Activated CD4-positive, alpha-beta memory T cell treated with anti-CD3 and anti-CD28 coated beads, Interleukin-2, amount 10 ng/mL, durations not matched to agents 7 days and 5 days (primary cell): ENCODE measurements around the gene BTBD9. TPM values are rescaled to one million over a fixed set of nuclear protein-coding genes. Genes with fewer than 3 reads are reported as not detected.

ENCODE experiments used
- CTCF ChIA-PET: fragments of 350-600 bp; sonication (Branson Sonifier 250); formaldehyde crosslinking; loops from one replicate; lab custom pipeline; 2021; ENCODE audit warnings: antibody characterized with exemption, inconsistent platforms; lab: Charles Lee
- POLR2A ChIA-PET: fragments of 350-600 bp; sonication (Branson Sonifier 250); formaldehyde crosslinking; loops from one replicate; lab custom pipeline; 2021; ENCODE audit warnings: antibody characterized with exemption; lab: Charles Lee
- DNase-seq: peaks from one replicate; pipeline ENCODE4 v3.0.0-alpha.2; 2020
- H3K27ac Mint-ChIP-seq: one replicate; pipeline ENCODE4 v1.8.0; 2021; ENCODE audit warnings: mild to moderate bottlenecking, mixed read lengths
- H3K27me3 Mint-ChIP-seq: one replicate; pipeline ENCODE4 v1.8.0; 2021; ENCODE audit warnings: mixed read lengths
- H3K36me3 Mint-ChIP-seq: one replicate; pipeline ENCODE4 v1.8.0; 2021; ENCODE audit warnings: low read depth, mixed read lengths
- H3K4me1 Mint-ChIP-seq: one replicate; pipeline ENCODE4 v1.8.0; 2021; ENCODE audit warnings: mixed read lengths
- H3K4me3 Mint-ChIP-seq: one replicate; pipeline ENCODE4 v1.8.0; 2021; ENCODE audit warnings: mild to moderate bottlenecking, mixed read lengths
- H3K9me3 Mint-ChIP-seq: one replicate; pipeline ENCODE4 v1.8.0; 2021; ENCODE audit warnings: mixed read lengths
- total RNA-seq, 2 experiments: library from RNA; stranded (reverse); gene quantifications; one replicate each; pipeline ENCODE4 v1.2.3, GENCODE V29; 2021

The BTBD9 gene
- total RNA-seq, 2 experiments from 2014 or later: 14.7 to 16.1 TPM

GRCh38 chr6:38159596-38159995 lies 480.1 kb downstream of the BTBD9 start:
- no peak for DNase-seq
- Mint-ChIP-seq H3K4me1 (no peaks in the 10 kb centered on the region), H3K27me3 (no peaks in the 10 kb centered on the region)

GRCh38 chr6:38158762-38159350 lies 480.9 kb downstream of the BTBD9 start:
- ChIA-PET CTCF (no interaction called here), POLR2A (no interaction called here)
- Mint-ChIP-seq H3K36me3 (no peaks in the 10 kb centered on the region), H3K9me3 (no peaks in the 10 kb centered on the region), H3K4me3 (no peak overlapping the region), H3K27ac (no peak overlapping the region), H3K4me1 (no peaks in the 10 kb centered on the region), H3K27me3 (no peaks in the 10 kb centered on the region)
- DNase-seq: no peak

More at GRCh38 chr6:38159596-38159995, 480.1 kb downstream of the BTBD9 start:
- CTCF ChIA-PET: no interaction called here
- Mint-ChIP-seq H3K4me3 (no peak overlapping the region), H3K9me3 (no peaks in the 10 kb centered on the region), H3K27ac (no peak overlapping the region), H3K36me3 (no peaks in the 10 kb centered on the region)
- POLR2A ChIA-PET: no interaction called here

- Mint-ChIP-seq H3K27ac (no peak overlapping the region), H3K36me3 (no peaks in the 10 kb centered on the region), H3K4me3 (no peak overlapping the region), H3K27me3 (no peaks in the 10 kb centered on the region), H3K9me3 (no peaks in the 10 kb centered on the region), H3K4me1 (no peaks in the 10 kb centered on the region)
- CTCF ChIA-PET: no interaction called here
- no peak for DNase-seq
- POLR2A ChIA-PET: no interaction called here
Measured at GRCh38 chr6:38157905-38158304, 481.8 kb downstream of the BTBD9 start.

GRCh38 chr6:38156818-38157565 lies 482.7 kb downstream of the BTBD9 start:
- Mint-ChIP-seq H3K27me3 (no peaks in the 10 kb centered on the region), H3K4me3 (no peak overlapping the region), H3K4me1 (no peaks in the 10 kb centered on the region), H3K27ac (no peak overlapping the region), H3K9me3 (no peaks in the 10 kb centered on the region), H3K36me3 (no peaks in the 10 kb centered on the region)
- DNase-seq: no peak
- POLR2A ChIA-PET: no interaction called here
- CTCF ChIA-PET: no interaction called here

- Mint-ChIP-seq H3K4me1 (no peaks in the 10 kb centered on the region), H3K9me3 (no peaks in the 10 kb centered on the region), H3K27me3 (no peaks in the 10 kb centered on the region), H3K36me3 (no peaks in the 10 kb centered on the region), H3K27ac (no peak overlapping the region), H3K4me3 (no peak overlapping the region)
- DNase-seq: no peak
- ChIA-PET POLR2A (no interaction called here), CTCF (no interaction called here)
Measured at GRCh38 chr6:38155621-38156204, 484.0 kb downstream of the BTBD9 start.

- H3K27ac Mint-ChIP-seq: no peak overlapping the region
Measured at GRCh38 chr6:38155144-38155543, 484.6 kb downstream of the BTBD9 start.

GRCh38 chr6:38154731-38155130 lies 485.0 kb downstream of the BTBD9 start:
- H3K27me3 Mint-ChIP-seq: no peaks in the 10 kb centered on the region
- H3K36me3 Mint-ChIP-seq: no peaks in the 10 kb centered on the region
- POLR2A ChIA-PET: no interaction called here
- no peak for DNase-seq
- no peaks in the 10 kb centered on the region for H3K9me3 Mint-ChIP-seq
- no peaks in the 10 kb centered on the region for H3K4me1 Mint-ChIP-seq
- no peak overlapping the region for H3K4me3 Mint-ChIP-seq
- CTCF ChIA-PET: no interaction called here
- no peak overlapping the region for H3K27ac Mint-ChIP-seq

More at GRCh38 chr6:38155144-38155543, 484.6 kb downstream of the BTBD9 start:
- H3K9me3 Mint-ChIP-seq: no peaks in the 10 kb centered on the region
- H3K4me1 Mint-ChIP-seq: no peaks in the 10 kb centered on the region
- H3K27me3 Mint-ChIP-seq: no peaks in the 10 kb centered on the region
- CTCF ChIA-PET: no interaction called here
- H3K36me3 Mint-ChIP-seq: no peaks in the 10 kb centered on the region
- POLR2A ChIA-PET: no interaction called here
- H3K4me3 Mint-ChIP-seq: no peak overlapping the region
- DNase-seq: no peak

GRCh38 chr6:38153798-38154345 lies 485.9 kb downstream of the BTBD9 start:
- no peak overlapping the region for H3K27ac Mint-ChIP-seq
- no peaks in the 10 kb centered on the region for H3K4me1 Mint-ChIP-seq
- no peak for DNase-seq
- ChIA-PET CTCF (no interaction called here), POLR2A (no interaction called here)
- no peaks in the 10 kb centered on the region for H3K36me3 Mint-ChIP-seq
- H3K27me3 Mint-ChIP-seq: no peaks in the 10 kb centered on the region
- no peaks in the 10 kb centered on the region for H3K9me3 Mint-ChIP-seq
- no peak overlapping the region for H3K4me3 Mint-ChIP-seq

GRCh38 chr6:38153076-38153797 lies 486.5 kb downstream of the BTBD9 start:
- ChIA-PET CTCF (no interaction called here), POLR2A (no interaction called here)
- no peak overlapping the region for H3K4me3 Mint-ChIP-seq
- H3K27me3 Mint-ChIP-seq: no peaks in the 10 kb centered on the region
- H3K4me1 Mint-ChIP-seq: no peaks in the 10 kb centered on the region
- H3K36me3 Mint-ChIP-seq: no peaks in the 10 kb centered on the region
- H3K9me3 Mint-ChIP-seq: no peaks in the 10 kb centered on the region
- H3K27ac Mint-ChIP-seq: no peak overlapping the region
- DNase-seq: no peak

GRCh38 chr6:38152620-38153019 lies 487.1 kb downstream of the BTBD9 start:
- no peaks in the 10 kb centered on the region for H3K36me3 Mint-ChIP-seq
- H3K4me3 Mint-ChIP-seq: no peak overlapping the region
- DNase-seq: no peak
- H3K27ac Mint-ChIP-seq: no peak overlapping the region
- ChIA-PET CTCF (no interaction called here), POLR2A (no interaction called here)
- no peaks in the 10 kb centered on the region for H3K9me3 Mint-ChIP-seq
- H3K4me1 Mint-ChIP-seq: no peaks in the 10 kb centered on the region
- no peaks in the 10 kb centered on the region for H3K27me3 Mint-ChIP-seq

- H3K27ac Mint-ChIP-seq: no peak overlapping the region
- no peaks in the 10 kb centered on the region for H3K27me3 Mint-ChIP-seq
- H3K36me3 Mint-ChIP-seq: no peaks in the 10 kb centered on the region
- H3K4me1 Mint-ChIP-seq: no peaks in the 10 kb centered on the region
- ChIA-PET CTCF (no interaction called here), POLR2A (no interaction called here)
- no peaks in the 10 kb centered on the region for H3K9me3 Mint-ChIP-seq
- H3K4me3 Mint-ChIP-seq: no peak overlapping the region
- DNase-seq: no peak
Measured at GRCh38 chr6:38151580-38152500, 487.9 kb downstream of the BTBD9 start.

GRCh38 chr6:38150681-38151296 lies 488.9 kb downstream of the BTBD9 start:
- Mint-ChIP-seq H3K4me3 (no peak overlapping the region), H3K27ac (no peak overlapping the region), H3K4me1 (peaks cover 4% of the 10 kb centered on the region), H3K27me3 (no peaks in the 10 kb centered on the region), H3K36me3 (no peaks in the 10 kb centered on the region), H3K9me3 (no peaks in the 10 kb centered on the region)
- ChIA-PET CTCF (no interaction called here), POLR2A (no interaction called here)
- no peak for DNase-seq
